Activated T-helper 1 cell treated with anti-CD3 and anti-CD28 coated beads, Interleukin-12 subunit alpha, Interleukin-12 subunit beta, Interleukin-2, Interleukin-4 antibody, amounts not matched to agents 30 ng/mL and 10 ng/mL and 1 ng/mL, durations not matched to agents 14 hours and 24 hours and 36 hours (primary cell): Measurements from ENCODE around the gene CAMSAP1. TPM values are rescaled to one million over a fixed set of nuclear protein-coding genes. Genes with fewer than 3 reads are reported as not detected.

ENCODE experiments used
- DNase-seq: peaks from one replicate; pipeline ENCODE4 v3.0.0; 2021; ENCODE audit warnings: low spot score
- H3K27ac Mint-ChIP-seq: one replicate; pipeline ENCODE4 v1.8.0; 2021; ENCODE audit warnings: mild to moderate bottlenecking, mixed read lengths
- H3K27me3 Mint-ChIP-seq: one replicate; pipeline ENCODE4 v1.8.0; 2022; ENCODE audit warnings: mild to moderate bottlenecking, moderate library complexity, mixed read lengths; ENCODE audit not compliant: insufficient read depth
- H3K36me3 Mint-ChIP-seq: one replicate; pipeline ENCODE4 v1.8.0; 2021; ENCODE audit warnings: low read depth, mixed read lengths
- H3K4me1 Mint-ChIP-seq: one replicate; pipeline ENCODE4 v1.8.0; 2021; ENCODE audit warnings: low read depth, mixed read lengths
- H3K4me3 Mint-ChIP-seq: one replicate; pipeline ENCODE4 v1.8.0; 2021; ENCODE audit warnings: mild to moderate bottlenecking, moderate library complexity, mixed read lengths
- H3K9me3 Mint-ChIP-seq: one replicate; pipeline ENCODE4 v1.8.0; 2021; ENCODE audit warnings: mixed read lengths
- intact Hi-C: fragments of 100-400 bp; cut with micrococcal nuclease; formaldehyde crosslinking; loops from one replicate; pipeline ENCODE4 v1.15.1; 2024
- total RNA-seq: library from RNA; stranded (reverse); gene quantifications from 2 replicates; pipeline ENCODE4 v1.2.3, GENCODE V29; 2022

CAMSAP1 gene
- total RNA-seq, 1 donor from 2014 or later = 43.8 TPM

GRCh38 chr9:135908093-135908753, 877 bp upstream of the CAMSAP1 start:
- Mint-ChIP-seq H3K4me3 (peak overlapping the region; percentile 85), H3K4me1 (peaks cover 50% of the 10 kb centered on the region), H3K27ac (peak overlapping the region; percentile 79), H3K9me3 (peaks cover 6% of the 10 kb centered on the region), H3K27me3 (no peaks in the 10 kb centered on the region), H3K36me3 (peaks cover 44% of the 10 kb centered on the region)
- intact Hi-C loops = loop anchor here (5.0 kb wide), 4 partner anchors 339 to 1699 kb away; partner anchors contain the start of genes ARRDC1, QSOX2 and SNAPC4
- no peak for DNase-seq

DNA sequence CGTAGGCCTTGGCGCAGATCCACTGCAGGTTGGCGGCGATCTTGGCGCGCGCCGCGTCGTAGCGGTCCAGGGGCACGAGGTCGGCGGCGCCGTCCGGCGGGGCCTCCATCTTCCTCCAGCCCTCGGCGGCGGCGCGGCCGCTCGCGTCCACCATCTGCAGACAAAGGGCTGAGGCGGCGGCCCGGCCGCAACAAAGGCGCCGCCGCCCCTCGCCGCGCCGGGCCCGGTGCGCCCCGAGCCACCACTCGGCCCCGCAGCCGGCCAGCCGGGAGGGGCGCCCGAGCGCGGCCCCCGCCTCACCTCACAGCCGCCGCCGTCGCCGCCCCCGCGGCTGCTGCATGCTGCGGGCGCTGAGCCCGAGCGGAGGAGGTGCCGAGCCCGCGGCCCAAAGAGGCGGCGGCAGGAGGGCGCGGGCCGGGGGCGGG, 328 bp downstream of the CAMSAP1 start:
- H3K27ac Mint-ChIP-seq = no peak overlapping the region
- H3K27me3 Mint-ChIP-seq = no peaks in the 10 kb centered on the region
- no peak overlapping the region for H3K4me3 Mint-ChIP-seq
- H3K9me3 Mint-ChIP-seq = peaks cover 6% of the 10 kb centered on the region
- H3K36me3 Mint-ChIP-seq = peaks cover 46% of the 10 kb centered on the region
- intact Hi-C loops = loop anchor here (1.0 to 5.0 kb wide), 9 partner anchors 18 to 1700 kb away; partner anchors contain the start of genes ARRDC1, QSOX2, SNAPC4 and TMEM250
- peaks cover 51% of the 10 kb centered on the region for H3K4me1 Mint-ChIP-seq
- DNase-seq = no peak

DNA sequence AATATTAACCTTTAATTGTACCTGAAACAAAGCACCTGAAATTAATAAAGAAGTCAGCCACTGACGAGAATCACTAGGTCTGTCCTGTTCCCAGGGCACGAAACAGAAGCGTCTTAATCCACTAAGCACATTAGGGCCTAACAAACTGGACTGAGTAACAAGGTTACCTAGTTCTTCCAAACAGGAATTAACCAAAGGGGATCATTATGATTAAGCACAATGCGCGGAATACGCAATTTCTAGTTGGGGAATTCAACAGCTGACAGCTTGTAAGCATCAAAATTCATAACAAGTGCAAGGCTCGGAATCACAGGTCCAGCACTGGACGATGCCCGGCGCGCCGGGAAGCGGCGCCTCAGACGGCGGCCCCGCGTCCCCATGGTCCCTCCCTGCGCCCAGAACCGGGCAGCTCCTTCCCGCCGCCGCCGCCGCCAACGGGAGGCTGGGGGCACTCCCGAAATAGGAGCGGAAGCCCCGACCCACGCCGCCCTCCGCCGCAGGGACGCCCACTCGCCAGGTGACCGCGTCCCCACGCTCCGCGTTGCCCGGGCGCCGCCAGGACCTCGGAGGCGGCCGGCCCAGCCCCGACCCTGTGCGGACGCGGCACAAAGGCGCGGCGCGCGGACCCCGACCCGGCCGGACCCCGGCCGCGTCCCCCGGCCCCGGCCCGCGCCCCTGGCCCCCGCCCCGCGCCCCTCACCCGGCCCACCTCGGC, 898 bp downstream of the CAMSAP1 start:
- peak overlapping the region; percentile 90 for H3K4me3 Mint-ChIP-seq
- DNase-seq = peak; percentile 16
- peaks cover 46% of the 10 kb centered on the region for H3K36me3 Mint-ChIP-seq
- no peaks in the 10 kb centered on the region for H3K27me3 Mint-ChIP-seq
- H3K9me3 Mint-ChIP-seq = peaks cover 11% of the 10 kb centered on the region
- intact Hi-C loops = loop anchor here (1.0 to 5.0 kb wide), 9 partner anchors 19 to 1701 kb away; partner anchors contain the start of genes ARRDC1, QSOX2, SNAPC4 and TMEM250
- peak overlapping the region; percentile 89 for H3K27ac Mint-ChIP-seq
- H3K4me1 Mint-ChIP-seq = peaks cover 51% of the 10 kb centered on the region

GRCh38 chr9:135905380-135906258, 1.7 kb downstream of the CAMSAP1 start:
- DNase-seq = peak; percentile 19
- H3K27me3 Mint-ChIP-seq = no peaks in the 10 kb centered on the region
- H3K4me1 Mint-ChIP-seq = peaks cover 48% of the 10 kb centered on the region
- H3K9me3 Mint-ChIP-seq = peaks cover 11% of the 10 kb centered on the region
- peaks cover 41% of the 10 kb centered on the region for H3K36me3 Mint-ChIP-seq
- peak overlapping the region; percentile 90 for H3K4me3 Mint-ChIP-seq
- intact Hi-C loops = loop anchor here (1.0 to 5.0 kb wide), 8 partner anchors 18 to 1702 kb away; partner anchors contain the start of genes ARRDC1, QSOX2, SNAPC4 and TMEM250
- peak overlapping the region; percentile 89 for H3K27ac Mint-ChIP-seq

GRCh38 chr9:135903786-135904520, 3.4 kb downstream of the CAMSAP1 start:
- Mint-ChIP-seq H3K36me3 (peaks cover 33% of the 10 kb centered on the region), H3K27me3 (no peaks in the 10 kb centered on the region), H3K4me3 (no peak overlapping the region), H3K4me1 (peaks cover 44% of the 10 kb centered on the region), H3K27ac (no peak overlapping the region), H3K9me3 (peaks cover 16% of the 10 kb centered on the region)
- intact Hi-C loops = no loop called here
- DNase-seq = no peak

- no peak for DNase-seq
- H3K36me3 Mint-ChIP-seq = peaks cover 28% of the 10 kb centered on the region
- no peaks in the 10 kb centered on the region for H3K27me3 Mint-ChIP-seq
- H3K4me3 Mint-ChIP-seq = no peak overlapping the region
- peaks cover 43% of the 10 kb centered on the region for H3K4me1 Mint-ChIP-seq
- intact Hi-C loops = no loop called here
- peaks cover 9% of the 10 kb centered on the region for H3K9me3 Mint-ChIP-seq
- no peak overlapping the region for H3K27ac Mint-ChIP-seq
Measured at GRCh38 chr9:135903358-135903656, 4.0 kb downstream of the CAMSAP1 start.

DNA sequence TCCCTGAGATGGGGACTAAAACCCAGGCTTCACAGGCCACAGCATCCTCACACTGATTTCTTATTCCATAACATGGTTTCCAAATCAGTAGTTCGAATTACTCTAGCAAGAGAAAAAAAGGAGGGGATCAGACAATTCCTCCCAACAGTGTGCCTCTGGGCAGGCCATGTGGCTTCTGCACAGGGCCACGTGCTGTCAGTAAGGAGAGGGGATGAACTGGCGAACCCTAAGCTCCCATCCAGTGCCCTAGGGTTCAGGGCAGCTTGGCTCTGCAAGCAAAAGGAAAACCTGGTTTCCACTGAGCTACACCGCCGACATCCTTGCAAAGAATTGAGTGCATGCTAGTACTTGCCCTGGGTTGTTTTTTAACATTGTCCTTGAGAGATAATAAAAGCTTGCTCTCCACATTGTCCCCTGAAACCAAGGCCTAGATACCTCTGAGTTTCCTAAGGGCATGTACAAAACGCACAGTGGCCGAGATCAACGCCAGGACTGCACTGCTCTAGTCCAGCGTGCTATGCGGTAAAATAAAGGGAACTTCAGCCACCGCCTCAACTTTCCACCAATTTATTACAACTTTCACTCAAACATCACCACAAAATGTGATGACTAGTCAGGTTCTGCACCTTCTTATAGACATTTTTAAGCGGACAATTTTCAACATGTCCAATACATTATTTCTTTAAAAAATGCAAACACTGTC, 4.5 kb downstream of the CAMSAP1 start:
- Mint-ChIP-seq H3K4me1 (peaks cover 42% of the 10 kb centered on the region), H3K9me3 (peaks cover 9% of the 10 kb centered on the region), H3K36me3 (peaks cover 30% of the 10 kb centered on the region), H3K27me3 (no peaks in the 10 kb centered on the region), H3K4me3 (no peak overlapping the region), H3K27ac (no peak overlapping the region)
- no peak for DNase-seq
- intact Hi-C loops = no loop called here

- peaks cover 9% of the 10 kb centered on the region for H3K9me3 Mint-ChIP-seq
- H3K4me1 Mint-ChIP-seq = peaks cover 42% of the 10 kb centered on the region
- no peak overlapping the region for H3K4me3 Mint-ChIP-seq
- intact Hi-C loops = no loop called here
- peaks cover 30% of the 10 kb centered on the region for H3K36me3 Mint-ChIP-seq
- H3K27me3 Mint-ChIP-seq = no peaks in the 10 kb centered on the region
- DNase-seq = no peak
- H3K27ac Mint-ChIP-seq = no peak overlapping the region
Measured at GRCh38 chr9:135901826-135902225, 5.5 kb downstream of the CAMSAP1 start.

DNA sequence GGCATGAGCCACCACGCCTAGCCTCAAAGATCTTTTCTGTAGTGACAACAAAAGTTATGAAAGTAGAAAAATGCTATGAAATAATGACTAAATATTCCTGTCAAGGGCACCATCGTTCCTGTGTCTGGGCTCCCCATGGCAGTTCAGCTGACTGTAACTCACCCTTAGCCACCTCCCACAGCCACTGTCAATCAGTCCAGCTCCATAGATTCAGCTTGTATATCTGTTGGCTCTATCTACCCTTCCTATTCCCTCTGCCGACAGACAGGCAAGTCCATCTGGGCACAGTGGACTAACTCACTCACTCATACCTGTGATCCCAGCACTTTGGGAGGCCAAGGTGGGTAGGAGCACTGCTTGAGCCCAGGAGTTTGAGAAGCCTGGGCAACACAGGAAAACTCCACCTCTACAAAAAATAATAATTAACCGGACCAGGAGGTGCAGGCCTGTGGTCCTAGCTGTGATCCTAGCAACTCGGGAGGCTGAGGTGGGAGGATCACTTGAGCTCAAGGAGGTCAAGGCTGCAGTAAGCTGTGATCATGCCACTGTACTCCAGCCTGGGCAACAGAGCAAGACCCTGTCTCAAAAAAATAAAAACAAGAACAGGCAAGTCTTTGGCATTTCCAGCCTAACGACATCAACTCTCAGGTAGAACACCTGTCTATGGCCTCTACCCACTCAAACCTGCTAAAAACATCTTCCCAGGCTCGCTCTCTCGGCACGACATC, 6.2 kb downstream of the CAMSAP1 start:
- Mint-ChIP-seq H3K4me3 (no peak overlapping the region), H3K4me1 (peaks cover 39% of the 10 kb centered on the region), H3K27ac (no peak overlapping the region)

GRCh38 chr9:135898634-135899407, 8.5 kb downstream of the CAMSAP1 start:
- Mint-ChIP-seq H3K27me3 (no peaks in the 10 kb centered on the region), H3K4me3 (no peak overlapping the region), H3K27ac (no peak overlapping the region), H3K9me3 (peaks cover 9% of the 10 kb centered on the region), H3K4me1 (peaks cover 38% of the 10 kb centered on the region), H3K36me3 (peaks cover 23% of the 10 kb centered on the region)
- intact Hi-C loops = no loop called here
- no peak for DNase-seq

More for the DNA sequence above, 6.2 kb downstream of the CAMSAP1 start:
- no peaks in the 10 kb centered on the region for H3K27me3 Mint-ChIP-seq
- no peak for DNase-seq
- H3K9me3 Mint-ChIP-seq = peaks cover 9% of the 10 kb centered on the region
- H3K36me3 Mint-ChIP-seq = peaks cover 30% of the 10 kb centered on the region
- intact Hi-C loops = no loop called here

GRCh38 chr9:135896626-135897025, 10.7 kb downstream of the CAMSAP1 start:
- Mint-ChIP-seq H3K27ac (no peak overlapping the region), H3K4me1 (peaks cover 40% of the 10 kb centered on the region), H3K4me3 (no peak overlapping the region), H3K27me3 (peaks cover 4% of the 10 kb centered on the region), H3K36me3 (peaks cover 14% of the 10 kb centered on the region), H3K9me3 (peaks cover 6% of the 10 kb centered on the region)
- intact Hi-C loops = no loop called here
- no peak for DNase-seq
